ENCODE data around the gene RAB26.

The RAB26 gene

DNA sequence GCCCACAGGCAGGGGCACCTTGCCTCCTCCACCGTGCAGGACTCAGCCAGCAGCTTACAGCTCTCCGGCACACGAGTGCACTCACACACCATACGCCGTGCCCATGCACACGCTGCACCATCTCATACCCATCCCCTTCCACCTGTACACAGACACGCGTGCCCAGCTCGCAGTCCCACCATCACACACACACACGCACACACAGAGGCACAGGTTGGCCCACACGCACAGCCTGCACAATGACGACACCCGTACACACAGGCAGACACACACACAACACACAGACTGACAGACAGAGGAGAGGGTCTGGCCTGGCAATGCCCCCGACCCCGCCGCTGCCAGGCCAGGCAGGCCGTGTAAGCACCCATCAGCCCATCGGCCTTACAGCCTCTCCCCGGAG lies 35.9 kb downstream of the RAB26 start:
- no peak overlapping the region for H3K4me3 ChIP-seq (replicated peaks; ENCODE audit: low read depth, low read length)
- DNase-seq (ENCODE audit: extremely low read depth, insufficient read length): no peak
- H3K27me3 ChIP-seq (replicated peaks; ENCODE audit: control insufficient read depth, insufficient read depth, low read length): no peaks in the 10 kb centered on the region
- TF ChIP-seq, protein P1, sequence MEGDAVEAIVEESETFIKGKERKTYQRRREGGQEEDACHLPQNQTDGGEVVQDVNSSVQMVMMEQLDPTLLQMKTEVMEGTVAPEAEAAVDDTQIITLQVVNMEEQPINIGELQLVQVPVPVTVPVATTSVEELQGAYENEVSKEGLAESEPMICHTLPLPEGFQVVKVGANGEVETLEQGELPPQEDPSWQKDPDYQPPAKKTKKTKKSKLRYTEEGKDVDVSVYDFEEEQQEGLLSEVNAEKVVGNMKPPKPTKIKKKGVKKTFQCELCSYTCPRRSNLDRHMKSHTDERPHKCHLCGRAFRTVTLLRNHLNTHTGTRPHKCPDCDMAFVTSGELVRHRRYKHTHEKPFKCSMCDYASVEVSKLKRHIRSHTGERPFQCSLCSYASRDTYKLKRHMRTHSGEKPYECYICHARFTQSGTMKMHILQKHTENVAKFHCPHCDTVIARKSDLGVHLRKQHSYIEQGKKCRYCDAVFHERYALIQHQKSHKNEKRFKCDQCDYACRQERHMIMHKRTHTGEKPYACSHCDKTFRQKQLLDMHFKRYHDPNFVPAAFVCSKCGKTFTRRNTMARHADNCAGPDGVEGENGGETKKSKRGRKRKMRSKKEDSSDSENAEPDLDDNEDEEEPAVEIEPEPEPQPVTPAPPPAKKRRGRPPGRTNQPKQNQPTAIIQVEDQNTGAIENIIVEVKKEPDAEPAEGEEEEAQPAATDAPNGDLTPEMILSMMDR (IDR thresholded peaks at IDR 0.05; ENCODE audit: insufficient read depth, low read length, poor library complexity, severe bottlenecking): no peak
- H3K36me3 ChIP-seq (ENCODE audit: control insufficient read depth, insufficient read depth, low read length): no peaks in the 10 kb centered on the region; the same call in 1 of the 2 replicates

DNA sequence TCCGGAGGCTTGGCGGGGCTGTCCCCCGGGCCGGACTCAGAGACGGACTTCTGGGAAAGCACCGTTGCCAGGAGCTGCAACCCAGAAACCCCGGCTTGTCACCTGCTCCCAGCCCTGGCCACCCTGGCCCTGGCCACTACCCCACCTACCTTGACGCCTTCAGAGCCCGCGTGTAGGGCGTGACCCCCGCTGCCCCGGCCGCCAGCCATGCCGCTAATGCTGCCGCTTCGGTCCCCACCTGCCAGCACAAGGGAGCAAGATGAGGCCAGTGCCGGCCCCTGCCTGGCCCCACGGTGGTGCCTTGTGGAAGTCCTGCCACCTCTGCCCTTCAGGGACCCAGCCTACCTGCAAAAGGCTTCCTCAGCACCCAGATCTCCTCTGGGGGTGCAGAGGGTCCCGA lies 36.5 kb downstream of the RAB26 start:
- H3K27me3 ChIP-seq (replicated peaks; ENCODE audit: control insufficient read depth, insufficient read depth, low read length): no peaks in the 10 kb centered on the region
- TF ChIP-seq, protein P1 (IDR thresholded peaks at IDR 0.05; ENCODE audit: insufficient read depth, low read length, poor library complexity, severe bottlenecking): no peak
- no peaks in the 10 kb centered on the region; the same call in 1 of the 2 replicates for H3K36me3 ChIP-seq (ENCODE audit: control insufficient read depth, insufficient read depth, low read length)
- DNase-seq (ENCODE audit: extremely low read depth, insufficient read length): no peak
- H3K4me3 ChIP-seq (replicated peaks; ENCODE audit: low read depth, low read length): no peak overlapping the region

- TF ChIP-seq, protein P1 (IDR thresholded peaks at IDR 0.05; ENCODE audit: insufficient read depth, low read length, poor library complexity, severe bottlenecking): no peak
- DNase-seq (ENCODE audit: extremely low read depth, insufficient read length): no peak
- H3K4me3 ChIP-seq (replicated peaks; ENCODE audit: low read depth, low read length): no peak overlapping the region
- H3K36me3 ChIP-seq (ENCODE audit: control insufficient read depth, insufficient read depth, low read length): no peaks in the 10 kb centered on the region; the same call in 1 of the 2 replicates
- no peaks in the 10 kb centered on the region for H3K27me3 ChIP-seq (replicated peaks; ENCODE audit: control insufficient read depth, insufficient read depth, low read length)
These were observed 37.6 kb downstream of the RAB26 start for GRCh38 chr16:2186064-2186463.

GRCh38 chr16:2186505-2186904 lies 38.1 kb downstream of the RAB26 start:
- H3K36me3 ChIP-seq (ENCODE audit: control insufficient read depth, insufficient read depth, low read length): no peaks in the 10 kb centered on the region; the same call in 1 of the 2 replicates
- TF ChIP-seq, protein P1 (IDR thresholded peaks at IDR 0.05; ENCODE audit: insufficient read depth, low read length, poor library complexity, severe bottlenecking): no peak

GRCh38 chr16:2187212-2187611 lies 38.8 kb downstream of the RAB26 start:
- H3K27me3 ChIP-seq (replicated peaks; ENCODE audit: control insufficient read depth, insufficient read depth, low read length): no peaks in the 10 kb centered on the region
- DNase-seq (ENCODE audit: extremely low read depth, insufficient read length): no peak
- TF ChIP-seq, protein P1 (IDR thresholded peaks at IDR 0.05; ENCODE audit: insufficient read depth, low read length, poor library complexity, severe bottlenecking): no peak
- H3K4me3 ChIP-seq (replicated peaks; ENCODE audit: low read depth, low read length): no peak overlapping the region
- H3K36me3 ChIP-seq (ENCODE audit: control insufficient read depth, insufficient read depth, low read length): no peaks in the 10 kb centered on the region

More at GRCh38 chr16:2186505-2186904, 38.1 kb downstream of the RAB26 start:
- no peaks in the 10 kb centered on the region for H3K27me3 ChIP-seq (replicated peaks; ENCODE audit: control insufficient read depth, insufficient read depth, low read length)
- no peak for DNase-seq (ENCODE audit: extremely low read depth, insufficient read length)
- H3K4me3 ChIP-seq (replicated peaks; ENCODE audit: low read depth, low read length): no peak overlapping the region

GRCh38 chr16:2188395-2188794 lies 40.0 kb downstream of the RAB26 start:
- Histone ChIP-seq H3K27me3 (replicated peaks; ENCODE audit: control insufficient read depth, insufficient read depth, low read length) (no peaks in the 10 kb centered on the region), H3K4me3 (replicated peaks; ENCODE audit: low read depth, low read length) (no peak overlapping the region), H3K36me3 (ENCODE audit: control insufficient read depth, insufficient read depth, low read length) (no peaks in the 10 kb centered on the region)
- TF ChIP-seq, protein P1 (IDR thresholded peaks at IDR 0.05; ENCODE audit: insufficient read depth, low read length, poor library complexity, severe bottlenecking): no peak
- DNase-seq (ENCODE audit: extremely low read depth, insufficient read length): no peak

Data from GM06990 (cell line).